Stomach (tissue), 9 donors: Measurements from ENCODE around the gene ZNF471. TPM values are rescaled to one million over a fixed set of nuclear protein-coding genes. Genes with fewer than 3 reads are reported as not detected.

Source experiments
- DNase-seq, 2 donors: peaks; one replicate each; pipeline versions ENCODE4 v3.0.0 to v3.0.0-alpha.2; 2013 to 2019
- H3K27ac ChIP-seq, 5 donors: fragments of 200-600 bp in 4 of 5; sonication (generic) in 4 of 5; one replicate each; pipeline ENCODE4 v1.5.1; 2013 to 2019; ENCODE audit warnings: mild to moderate bottlenecking in 1 of 5, moderate library complexity in 1 of 5
- H3K27me3 ChIP-seq, 3 donors: fragments of 200-600 bp; sonication (generic); one replicate each; pipeline ENCODE4 v1.5.1; 2017 to 2019; ENCODE audit warnings: mixed run types in 1 of 3
- H3K36me3 ChIP-seq, 4 donors: fragments of 200-600 bp; sonication (generic); 1 replicate in 3 of 4; 2 replicates in 1 of 4; pipeline ENCODE4 v1.5.1; 2016 to 2019
- H3K4me1 ChIP-seq, 4 donors: fragments of 200-600 bp; sonication (generic); one replicate each; pipeline ENCODE4 v1.5.1; 2016 to 2019
- H3K4me3 ChIP-seq, 4 donors: fragments of 200-600 bp; sonication (generic) in 3 of 4; one replicate each; pipeline ENCODE4 v1.5.1; 2016 to 2019; ENCODE audit warnings: mild to moderate bottlenecking in 1 of 4
- H3K9me3 ChIP-seq, 4 donors: fragments of 200-600 bp; sonication (generic); one replicate each; pipeline ENCODE4 v1.5.1; 2016 to 2019
- CTCF ChIP-seq, 7 experiments: fragments of 450-650 bp in 4 of 7; fragments of 200-600 bp in 3 of 7; sonication (generic) in 3 of 7; IDR thresholded peaks; one replicate each; pipeline ENCODE4 v1.5.1; 2016 to 2019; ENCODE audit warnings: antibody characterized with exemption in 7 of 7, control low read depth in 2 of 7, mild to moderate bottlenecking in 1 of 7
- EP300 ChIP-seq: sonication (generic); formaldehyde crosslinking; IDR thresholded peaks from one replicate; pipeline ENCODE4 v1.6.1; 2017; ENCODE audit warnings: antibody characterized with exemption
- POLR2A ChIP-seq, 4 donors: fragments of 450-650 bp; IDR thresholded peaks; one replicate each; pipeline ENCODE4 v1.6.1; 2016; ENCODE audit warnings: antibody characterized with exemption in 4 of 4, control low read depth in 2 of 4, mild to moderate bottlenecking in 1 of 4, moderate library complexity in 1 of 4
- POLR2AphosphoS5 ChIP-seq, 3 donors: sonication (generic); formaldehyde crosslinking; IDR thresholded peaks; one replicate each; pipeline ENCODE4 v1.6.1; 2016; ENCODE audit warnings: antibody characterized with exemption in 3 of 3
- WGBS, 5 donors: extraction: QIAGEN DNeasy Blood & Tissue Kit in 3 of 5; methylation state at CpG; one replicate each; pipeline versions ENCODE4 v1.1.5 to v1.1.7; 2013 to 2018; 5-methylcytosine and 5-hydroxymethylcytosine counted together
- intact Hi-C: fragments of 100-400 bp; cut with DNase I; formaldehyde crosslinking; loops from one replicate; pipeline ENCODE4 v1.15.1; 2023; ENCODE audit warnings: low total_unique reads
- polyA plus RNA-seq, 3 donors: library from polyadenylated mRNA; stranded (reverse); fragments of 200-250 nt; gene quantifications; one replicate each; pipeline ENCODE4 v1.2.3, GENCODE V29; 2013
- total RNA-seq, 5 donors: library from RNA; depleted of rRNA; stranded (reverse); fragments of >200 nt; gene quantifications; one replicate each; pipeline versions ENCODE4 v1.1.0 to v1.2.3, GENCODE V29; 2014 to 2016
- donor health status: healthy with polysubstance abuse.
- donor health status: Bipolar disorder and iron deficiency.
- donor health status: healthy.

The ZNF471 gene
- total and polyA plus RNA-seq, 8 donors, result 0.58 to 9.7 (median 1.8) TPM

GRCh38 chr19:56573914-56574313 lies 66.3 kb downstream of the ZNF471 start:
- no peaks in the 10 kb centered on the region for H3K4me1 ChIP-seq
- TF ChIP-seq POLR2AphosphoS5 (IDR thresholded peaks at IDR 0.05), result no peak
- TF ChIP-seq CTCF (IDR thresholded peaks at IDR 0.05), result no peak
- no peak for TF ChIP-seq EP300
- TF ChIP-seq POLR2A (IDR thresholded peaks at IDR 0.05), result no peak
- H3K9me3 ChIP-seq, result peaks cover 79 to 100% (median 96%) of the 10 kb centered on the region in 4 donors
- intact Hi-C loops, result no loop called here
- DNase-seq, result no peak
- no peak overlapping the region for H3K27ac ChIP-seq
- peaks cover 30 to 99% (median 84%) of the 10 kb centered on the region in 4 donors for H3K36me3 ChIP-seq
- no peaks in the 10 kb centered on the region for H3K27me3 ChIP-seq
- 96 to 100% (median 97%) methylated on average over 3 of the region's 3 CpGs for WGBS, 5 donors
- H3K4me3 ChIP-seq, result no peak overlapping the region

GRCh38 chr19:56577719-56578602 lies 70.3 kb downstream of the ZNF471 start:
- peaks cover 85 to 100% (median 99%) of the 10 kb centered on the region in 4 donors for H3K9me3 ChIP-seq

More at GRCh38 chr19:56577719-56578602, 70.3 kb downstream of the ZNF471 start:
- Histone ChIP-seq H3K36me3 (peaks cover 19 to 88% (median 52%) of the 10 kb centered on the region in 4 donors), H3K4me1 (no peaks in the 10 kb centered on the region), H3K27me3 (no peaks in the 10 kb centered on the region), H3K27ac (no peak overlapping the region), H3K4me3 (no peak overlapping the region)
- WGBS, 5 donors, result 94 to 98% (median 97%) methylated on average over 11 of the region's 11 CpGs
- TF ChIP-seq POLR2A (IDR thresholded peaks at IDR 0.05) (no peak), POLR2AphosphoS5 (IDR thresholded peaks at IDR 0.05) (no peak), EP300 (no peak), CTCF (IDR thresholded peaks at IDR 0.05) (no peak)
- DNase-seq, result no peak
- intact Hi-C loops, result no loop called here

Other genes with a start within 250 kb of the ZNF471 start
- not detected for gene EDDM13, start 235.1 kb upstream of the ZNF471 start, total RNA-seq
- 1 to 10 TPM in 1 of 3 donors, not detected in 2; 1.6 TPM for gene EDDM13, start 235.1 kb upstream of the ZNF471 start, polyA plus RNA-seq
- 10 to 100 TPM in 2 of 5 donors, 1 to 10 TPM in 1, under 1 TPM in 1, not detected in 1; 0.89 to 21.6 (median 8.3) TPM for gene ZSCAN5A, start 193.0 kb upstream of the ZNF471 start, total RNA-seq
- gene ZSCAN5A, start 193.0 kb upstream of the ZNF471 start, polyA plus RNA-seq, result 1 to 10 TPM; 2.4 to 4.5 (median 3.7) TPM
- 1 to 10 TPM in 2 of 5 donors, not detected in 3; 1.2 to 4.2 TPM for gene ZNF582, start 114.3 kb upstream of the ZNF471 start, total RNA-seq
- gene ZNF582, start 114.3 kb upstream of the ZNF471 start, polyA plus RNA-seq, result 1 to 10 TPM; 2.3 to 2.6 (median 2.5) TPM
- gene ZNF583, start 103.5 kb upstream of the ZNF471 start, total RNA-seq, result 10 to 100 TPM in 1 of 5 donors, 1 to 10 TPM in 2, under 1 TPM in 1, not detected in 1; 0.45 to 13.0 (median 5.7) TPM
- 1 to 10 TPM in 2 of 3 donors, under 1 TPM in 1; 0.75 to 3.4 (median 1.3) TPM for gene ZNF583, start 103.5 kb upstream of the ZNF471 start, polyA plus RNA-seq
- gene ZNF667, start 30.5 kb upstream of the ZNF471 start, total RNA-seq, result 1 to 10 TPM in 3 of 5 donors, not detected in 2; 1.3 to 7.9 (median 5.4) TPM
- 1 to 10 TPM in 2 of 3 donors, under 1 TPM in 1; 0.75 to 4.9 (median 2.5) TPM for gene ZNF667, start 30.5 kb upstream of the ZNF471 start, polyA plus RNA-seq
- 10 to 100 TPM in 2 of 5 donors, 1 to 10 TPM in 3; 3.2 to 83.4 (median 9.9) TPM for gene ZFP28, start 31.1 kb downstream of the ZNF471 start, total RNA-seq
- gene ZFP28, start 31.1 kb downstream of the ZNF471 start, polyA plus RNA-seq, result 1 to 10 TPM; 1.6 to 3.5 (median 3.1) TPM
- 1 to 10 TPM; 1.0 to 5.4 (median 1.8) TPM for gene ZNF470, start 59.6 kb downstream of the ZNF471 start, total RNA-seq
- 1 to 10 TPM; 1.1 to 4.3 (median 1.4) TPM for gene ZNF470, start 59.6 kb downstream of the ZNF471 start, polyA plus RNA-seq
- gene ZNF71, start 87.4 kb downstream of the ZNF471 start, total RNA-seq, result 10 to 100 TPM in 2 of 5 donors, 1 to 10 TPM in 2, not detected in 1; 6.6 to 18.2 (median 11.0) TPM
- gene ZNF71, start 87.4 kb downstream of the ZNF471 start, polyA plus RNA-seq, result 1 to 10 TPM; 2.1 to 3.1 (median 2.8) TPM
- gene SMIM17, start 135.3 kb downstream of the ZNF471 start, total RNA-seq, result 1 to 10 TPM in 1 of 5 donors, not detected in 4; 1.1 TPM
- gene SMIM17, start 135.3 kb downstream of the ZNF471 start, polyA plus RNA-seq, result under 1 TPM in 1 of 3 donors, not detected in 2; 0.13 TPM
- under 1 TPM in 2 of 5 donors, not detected in 3; 0.89 to 0.92 TPM for gene ZNF835, start 163.9 kb downstream of the ZNF471 start, total RNA-seq
- under 1 TPM; 0.31 to 0.48 (median 0.31) TPM for gene ZNF835, start 163.9 kb downstream of the ZNF471 start, polyA plus RNA-seq